DOHH2 (cell line): ENCODE results near the gene ADGRG4.

Source experiments
- H3F3A ChIP-seq: fragments of 200-600 bp; sonication (generic), shearing (Covaris generic); 2 replicates; pipeline ENCODE4 v1.6.0; 2016; ENCODE audit warnings: antibody characterized with exemption, mild to moderate bottlenecking; ENCODE audit not compliant: control insufficient read depth, insufficient read depth
- H3K27ac ChIP-seq: fragments of 200-600 bp; sonication (generic); 2 replicates; pipeline ENCODE4 v1.5.1; 2014; ENCODE audit warnings: low read depth, mild to moderate bottlenecking, low read length, moderate library complexity
- H3K27me3 ChIP-seq: fragments of 200-600 bp; sonication (generic); 2 replicates; pipeline ENCODE4 v1.6.1; 2014; ENCODE audit warnings: mild to moderate bottlenecking, low read length, mixed read lengths; ENCODE audit not compliant: control insufficient read depth
- H3K36me3 ChIP-seq: fragments of 200-600 bp; sonication (generic); 2 replicates; pipeline ENCODE4 v1.6.1; 2014; ENCODE audit warnings: mild to moderate bottlenecking, low read length, moderate library complexity, mixed read lengths; ENCODE audit not compliant: control insufficient read depth
- H3K4me1 ChIP-seq: fragments of 200-600 bp; sonication (generic); 2 replicates; pipeline ENCODE4 v1.6.1; 2014; ENCODE audit warnings: mild to moderate bottlenecking, low read length, mixed read lengths; ENCODE audit not compliant: control insufficient read depth
- H3K4me2 ChIP-seq: fragments of 200-600 bp; sonication (generic); 2 replicates; pipeline ENCODE4 v1.6.0; 2014; ENCODE audit warnings: mild to moderate bottlenecking, low read length, moderate library complexity
- H3K4me3 ChIP-seq: fragments of 200-600 bp; sonication (generic); 2 replicates; pipeline ENCODE4 v1.5.1; 2014; ENCODE audit warnings: mild to moderate bottlenecking, low read length, mixed read lengths
- H3K79me2 ChIP-seq: fragments of 200-600 bp; sonication (generic); 2 replicates; pipeline ENCODE4 v1.6.1; 2014; ENCODE audit warnings: mild to moderate bottlenecking, low read length, mixed read lengths; ENCODE audit not compliant: control insufficient read depth
- H3K9me2 ChIP-seq: fragments of 200-600 bp; sonication (generic); replicated peaks from 2 replicates; pipeline ENCODE4 v1.6.1; 2014; ENCODE audit warnings: mild to moderate bottlenecking, low read length, mixed read lengths; ENCODE audit not compliant: control insufficient read depth
- H3K9me3 ChIP-seq: fragments of 200-600 bp; sonication (generic); 2 replicates; pipeline ENCODE4 v1.6.1; 2014; ENCODE audit warnings: antibody characterized with exemption, low read length, mixed read lengths; ENCODE audit not compliant: control insufficient read depth, insufficient read depth
- H4K20me1 ChIP-seq: fragments of 200-600 bp; sonication (generic); 2 replicates; pipeline ENCODE4 v1.6.0; 2014; ENCODE audit warnings: low read depth, mild to moderate bottlenecking, antibody characterized with exemption, low read length, moderate library complexity; ENCODE audit not compliant: control insufficient read depth, insufficient read depth
- EZH2phosphoT487 ChIP-seq: fragments of 200-600 bp; sonication (generic); IDR thresholded peaks from 2 replicates; pipeline ENCODE4 v1.6.1; 2017; ENCODE audit warnings: borderline replicate concordance, mild to moderate bottlenecking, antibody characterized with exemption, low read length, moderate library complexity, mixed read lengths
- TF ChIP-seq, protein P1 (sequence below): fragments of 200-600 bp; sonication (generic); IDR thresholded peaks from one replicate; pipeline ENCODE4 v1.5.1; 2014; ENCODE audit warnings: antibody characterized with exemption, mild to moderate bottlenecking, low read depth, low read length; ENCODE audit not compliant: poor library complexity, severe bottlenecking

The ADGRG4 gene

DNA sequence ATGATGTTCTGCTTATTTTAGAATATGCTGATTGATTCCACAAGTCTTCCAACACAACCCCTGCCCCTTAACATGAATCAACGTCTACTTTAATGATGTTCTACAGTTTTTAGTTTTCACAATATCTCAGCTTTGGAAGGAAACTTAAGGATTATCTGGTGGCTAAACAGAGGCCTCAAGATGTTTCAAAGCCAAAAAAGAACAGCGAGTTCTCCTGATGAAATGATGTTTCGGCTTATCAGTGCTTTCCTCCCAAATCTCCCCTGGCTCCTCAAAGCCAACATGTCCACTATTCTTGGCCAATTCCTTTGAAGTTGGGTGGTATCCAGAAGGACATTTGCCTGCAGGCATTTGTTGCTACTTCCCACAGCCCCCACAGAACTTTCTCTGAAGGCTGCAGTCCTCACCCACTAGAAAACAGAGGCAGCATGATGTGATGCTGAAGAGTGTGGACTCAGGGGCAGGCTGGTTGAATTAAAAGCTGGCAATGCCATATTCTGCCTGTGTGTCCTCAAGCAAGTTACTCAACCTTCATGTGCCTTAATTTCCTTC is 87.3 kb downstream of the ADGRG4 start:
- TF ChIP-seq, protein P1, sequence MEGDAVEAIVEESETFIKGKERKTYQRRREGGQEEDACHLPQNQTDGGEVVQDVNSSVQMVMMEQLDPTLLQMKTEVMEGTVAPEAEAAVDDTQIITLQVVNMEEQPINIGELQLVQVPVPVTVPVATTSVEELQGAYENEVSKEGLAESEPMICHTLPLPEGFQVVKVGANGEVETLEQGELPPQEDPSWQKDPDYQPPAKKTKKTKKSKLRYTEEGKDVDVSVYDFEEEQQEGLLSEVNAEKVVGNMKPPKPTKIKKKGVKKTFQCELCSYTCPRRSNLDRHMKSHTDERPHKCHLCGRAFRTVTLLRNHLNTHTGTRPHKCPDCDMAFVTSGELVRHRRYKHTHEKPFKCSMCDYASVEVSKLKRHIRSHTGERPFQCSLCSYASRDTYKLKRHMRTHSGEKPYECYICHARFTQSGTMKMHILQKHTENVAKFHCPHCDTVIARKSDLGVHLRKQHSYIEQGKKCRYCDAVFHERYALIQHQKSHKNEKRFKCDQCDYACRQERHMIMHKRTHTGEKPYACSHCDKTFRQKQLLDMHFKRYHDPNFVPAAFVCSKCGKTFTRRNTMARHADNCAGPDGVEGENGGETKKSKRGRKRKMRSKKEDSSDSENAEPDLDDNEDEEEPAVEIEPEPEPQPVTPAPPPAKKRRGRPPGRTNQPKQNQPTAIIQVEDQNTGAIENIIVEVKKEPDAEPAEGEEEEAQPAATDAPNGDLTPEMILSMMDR, result no peak
- no peak for TF ChIP-seq EZH2phosphoT487
- Histone ChIP-seq H3K27me3 (no peaks in the 10 kb centered on the region), H3K9me3 (no peaks in the 10 kb centered on the region), H3K4me3 (no peak overlapping the region), H3K4me2 (no peak overlapping the region), H4K20me1 (no peaks in the 10 kb centered on the region), H3K4me1 (no peaks in the 10 kb centered on the region), H3F3A (no peaks in the 10 kb centered on the region), H3K9me2 (no peaks in the 10 kb centered on the region), H3K36me3 (no peaks in the 10 kb centered on the region), H3K27ac (no peak overlapping the region), H3K79me2 (no peaks in the 10 kb centered on the region)

GRCh38 chrX:136390921-136391320 is 90.2 kb downstream of the ADGRG4 start:
- no peaks in the 10 kb centered on the region for H3K9me3 ChIP-seq
- H3K27me3 ChIP-seq, result no peaks in the 10 kb centered on the region
- H3K79me2 ChIP-seq, result no peaks in the 10 kb centered on the region
- no peak overlapping the region for H3K4me3 ChIP-seq
- no peaks in the 10 kb centered on the region for H4K20me1 ChIP-seq
- H3K36me3 ChIP-seq, result no peaks in the 10 kb centered on the region
- no peak overlapping the region for H3K4me2 ChIP-seq
- no peaks in the 10 kb centered on the region for H3K9me2 ChIP-seq
- no peaks in the 10 kb centered on the region for H3F3A ChIP-seq
- H3K27ac ChIP-seq, result no peak overlapping the region
- no peaks in the 10 kb centered on the region for H3K4me1 ChIP-seq
- TF ChIP-seq EZH2phosphoT487, result no peak
- TF ChIP-seq, protein P1, result no peak

GRCh38 chrX:136395271-136395670 is 94.5 kb downstream of the ADGRG4 start:
- Histone ChIP-seq H3K4me2 (no peak overlapping the region), H3K9me2 (no peaks in the 10 kb centered on the region), H3F3A (no peaks in the 10 kb centered on the region), H4K20me1 (no peaks in the 10 kb centered on the region), H3K4me3 (no peak overlapping the region), H3K4me1 (no peaks in the 10 kb centered on the region), H3K27ac (no peak overlapping the region), H3K36me3 (no peaks in the 10 kb centered on the region), H3K79me2 (no peaks in the 10 kb centered on the region), H3K27me3 (no peaks in the 10 kb centered on the region), H3K9me3 (no peaks in the 10 kb centered on the region)
- TF ChIP-seq, protein P1, result no peak
- no peak for TF ChIP-seq EZH2phosphoT487

GRCh38 chrX:136397001-136397400 is 96.2 kb downstream of the ADGRG4 start:
- TF ChIP-seq, protein P1, result no peak
- TF ChIP-seq EZH2phosphoT487, result no peak
- no peaks in the 10 kb centered on the region for H3K36me3 ChIP-seq
- no peaks in the 10 kb centered on the region for H3K27me3 ChIP-seq

More at GRCh38 chrX:136397001-136397400, 96.2 kb downstream of the ADGRG4 start:
- Histone ChIP-seq H3K4me2 (no peak overlapping the region), H4K20me1 (no peaks in the 10 kb centered on the region), H3F3A (no peaks in the 10 kb centered on the region), H3K79me2 (no peaks in the 10 kb centered on the region), H3K4me1 (no peaks in the 10 kb centered on the region), H3K27ac (no peak overlapping the region), H3K9me3 (no peaks in the 10 kb centered on the region), H3K4me3 (no peak overlapping the region), H3K9me2 (no peaks in the 10 kb centered on the region)
